HPDE6-E6E7 (cell line): ENCODE data around the gene FLII.

Experiments
- DNase-seq: peaks from one replicate; pipeline ENCODE4 v3.0.0; 2011; ENCODE audit warnings: missing footprints; ENCODE audit errors: extremely low spot score

The FLII gene

DNA sequence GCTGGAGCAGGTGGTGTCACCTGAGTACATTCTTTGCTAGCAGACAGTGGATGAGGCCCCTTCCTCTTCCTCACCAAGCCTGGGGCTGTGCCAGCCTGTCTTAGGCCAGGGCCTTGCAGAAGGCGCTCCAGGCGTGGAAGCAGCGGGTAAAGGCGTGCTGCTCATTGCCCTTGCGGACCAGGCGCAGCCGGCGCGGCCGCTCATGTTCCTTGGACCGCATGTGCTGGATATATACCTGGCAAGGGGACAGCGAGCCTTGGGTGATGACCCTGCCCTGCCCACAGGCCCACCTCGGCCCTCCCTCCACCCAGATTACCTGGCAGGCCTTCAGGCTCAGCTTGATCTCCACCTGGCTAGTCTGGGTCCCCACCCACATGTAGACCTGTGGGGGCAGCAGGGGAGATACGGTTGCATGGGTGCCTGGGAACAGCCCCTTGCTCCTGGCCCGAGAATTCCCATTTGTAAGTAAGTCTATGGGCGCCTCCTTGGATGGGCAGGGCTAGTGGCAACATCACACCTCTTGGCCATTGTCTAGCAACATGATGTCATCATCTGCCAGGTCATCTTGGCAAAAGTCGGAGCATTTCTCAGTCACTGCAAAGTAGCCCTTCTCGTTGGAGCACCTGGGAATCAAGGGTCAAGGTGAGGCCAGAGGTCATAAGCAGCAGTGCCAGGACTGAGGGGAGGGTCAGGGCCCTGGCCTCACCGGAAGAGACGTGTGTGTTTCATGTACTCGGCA, 13.3 kb downstream of the FLII start:
- DNase-seq = no peak

DNA sequence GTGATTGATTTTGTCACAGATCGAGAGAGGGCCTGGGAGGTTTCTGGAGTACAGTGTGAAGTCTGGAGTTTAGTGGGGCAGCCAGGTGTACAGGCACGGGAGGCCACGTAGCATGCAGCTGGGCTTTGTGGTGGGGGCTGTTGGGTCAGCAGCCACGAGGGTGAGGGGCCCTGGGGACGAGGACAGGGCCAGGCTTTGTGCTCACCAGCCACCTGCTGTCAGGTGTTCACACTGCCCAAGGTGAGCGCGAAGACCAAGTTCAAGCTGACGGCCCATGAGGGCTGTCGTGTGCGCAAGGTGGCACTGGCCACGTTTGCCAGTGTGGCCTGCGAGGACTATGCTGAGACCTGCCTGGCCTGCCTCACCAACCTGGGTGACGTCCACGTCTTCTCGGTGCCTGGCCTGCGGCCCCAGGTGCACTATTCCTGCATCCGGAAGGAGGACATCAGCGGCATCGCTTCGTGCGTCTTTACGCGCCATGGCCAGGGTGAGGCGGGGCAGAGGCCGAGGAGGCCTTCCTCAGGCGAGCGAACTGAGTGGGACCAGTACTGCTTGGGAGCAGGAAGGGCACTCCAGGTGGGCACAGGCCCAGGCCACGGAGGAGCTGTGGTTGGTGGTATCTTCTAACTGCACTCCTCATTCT, 17.2 kb downstream of the FLII start:
- DNase-seq = no peak

- no peak for DNase-seq
These were observed 18.1 kb downstream of the FLII start for GRCh38 chr17:18240449-18240848.

- DNase-seq = no peak
These were observed 20.2 kb downstream of the FLII start for GRCh38 chr17:18238299-18238698.

DNA sequence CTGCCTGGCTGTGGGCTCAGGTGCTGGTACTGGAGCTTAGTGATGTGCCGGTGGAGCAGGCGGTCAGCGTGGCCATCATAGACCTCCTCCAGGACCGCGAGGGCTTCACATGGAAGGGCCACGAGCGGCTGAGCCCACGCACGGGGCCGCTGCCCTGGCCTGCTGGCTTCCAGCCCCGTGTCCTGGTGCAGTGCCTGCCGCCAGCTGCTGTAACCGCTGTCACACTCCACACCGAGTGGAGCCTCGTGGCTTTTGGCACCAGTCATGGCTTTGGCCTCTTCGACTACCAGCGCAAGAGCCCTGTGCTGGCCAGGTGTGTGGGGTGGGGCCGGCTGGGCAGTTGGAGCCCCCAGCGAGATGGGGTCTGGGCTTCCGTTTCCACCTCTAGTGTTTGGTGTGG, 21.1 kb downstream of the FLII start:
- no peak for DNase-seq

GRCh38 chr17:18236494-18236893, 22.0 kb downstream of the FLII start:
- no peak for DNase-seq

GRCh38 chr17:18235743-18236256, 22.7 kb downstream of the FLII start:
- peak; percentile 89 for DNase-seq

DNA sequence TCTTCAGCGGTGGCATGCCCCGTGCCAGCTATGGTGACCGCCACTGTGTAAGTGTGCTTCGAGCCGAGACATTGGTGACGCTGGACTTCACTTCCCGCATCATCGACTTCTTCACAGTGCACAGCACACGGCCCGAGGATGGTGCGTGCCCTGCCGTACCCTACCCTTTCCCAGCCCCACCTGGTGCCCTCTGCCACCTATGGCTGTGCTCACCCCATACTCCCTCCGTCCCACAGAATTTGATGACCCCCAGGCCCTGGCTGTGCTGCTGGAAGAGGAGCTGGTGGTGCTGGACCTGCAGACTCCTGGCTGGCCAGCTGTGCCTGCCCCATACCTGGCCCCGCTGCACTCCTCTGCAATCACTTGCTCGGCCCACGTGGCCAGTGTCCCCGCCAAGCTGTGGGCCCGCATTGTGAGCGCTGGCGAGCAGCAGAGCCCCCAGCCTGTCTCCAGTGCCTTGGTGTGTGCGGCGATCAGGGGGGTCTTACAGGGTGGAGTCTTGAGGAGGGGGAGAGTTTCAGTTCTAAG, 23.6 kb downstream of the FLII start:
- DNase-seq = no peak

GRCh38 chr17:18233803-18234518, 24.6 kb downstream of the FLII start:
- no peak for DNase-seq

GRCh38 chr17:18231164-18231563, 27.4 kb downstream of the FLII start:
- no peak for DNase-seq

GRCh38 chr17:18230288-18231141, 28.0 kb downstream of the FLII start:
- no peak for DNase-seq

GRCh38 chr17:18229771-18230170, 28.8 kb downstream of the FLII start:
- no peak for DNase-seq

- no peak for DNase-seq
These were observed 29.3 kb downstream of the FLII start for GRCh38 chr17:18229254-18229653.

- DNase-seq = no peak
These were observed 30.3 kb downstream of the FLII start for GRCh38 chr17:18228176-18228682.

- no peak for DNase-seq
These were observed 30.9 kb downstream of the FLII start for GRCh38 chr17:18227635-18228034.

DNA sequence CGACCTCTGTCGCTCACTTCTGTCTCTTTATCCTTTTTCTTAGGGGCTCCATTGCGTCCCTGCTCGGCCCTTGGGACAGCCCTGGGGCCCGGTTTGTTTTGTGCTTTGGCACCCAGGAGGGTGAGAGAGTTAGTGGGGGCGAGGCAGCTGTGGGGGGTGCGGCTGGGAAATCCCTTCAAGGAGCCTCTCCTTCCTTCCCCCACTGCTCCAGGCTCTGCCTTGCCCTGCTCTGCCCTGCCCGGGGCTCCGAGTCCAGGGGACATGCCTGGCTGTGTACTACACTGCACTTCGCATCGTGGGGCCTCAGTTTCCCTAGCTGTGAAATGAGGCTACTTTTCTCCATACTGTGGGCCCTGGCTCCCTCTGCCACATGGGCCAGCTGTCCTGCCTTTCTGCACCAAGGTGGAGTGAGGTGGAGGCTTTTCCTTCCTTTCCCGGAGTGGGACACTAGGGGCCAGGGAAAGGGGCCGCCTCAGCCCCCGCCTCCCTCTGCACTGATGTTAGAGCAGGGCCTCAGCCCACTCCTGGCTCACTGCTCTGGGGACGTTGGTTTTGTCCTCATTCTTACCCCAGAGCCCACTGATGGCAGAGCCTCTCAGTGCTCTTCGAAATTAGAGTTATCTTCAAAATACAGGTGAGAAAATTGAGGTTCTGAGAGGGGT, 32.1 kb downstream of the FLII start:
- no peak for DNase-seq

DNA sequence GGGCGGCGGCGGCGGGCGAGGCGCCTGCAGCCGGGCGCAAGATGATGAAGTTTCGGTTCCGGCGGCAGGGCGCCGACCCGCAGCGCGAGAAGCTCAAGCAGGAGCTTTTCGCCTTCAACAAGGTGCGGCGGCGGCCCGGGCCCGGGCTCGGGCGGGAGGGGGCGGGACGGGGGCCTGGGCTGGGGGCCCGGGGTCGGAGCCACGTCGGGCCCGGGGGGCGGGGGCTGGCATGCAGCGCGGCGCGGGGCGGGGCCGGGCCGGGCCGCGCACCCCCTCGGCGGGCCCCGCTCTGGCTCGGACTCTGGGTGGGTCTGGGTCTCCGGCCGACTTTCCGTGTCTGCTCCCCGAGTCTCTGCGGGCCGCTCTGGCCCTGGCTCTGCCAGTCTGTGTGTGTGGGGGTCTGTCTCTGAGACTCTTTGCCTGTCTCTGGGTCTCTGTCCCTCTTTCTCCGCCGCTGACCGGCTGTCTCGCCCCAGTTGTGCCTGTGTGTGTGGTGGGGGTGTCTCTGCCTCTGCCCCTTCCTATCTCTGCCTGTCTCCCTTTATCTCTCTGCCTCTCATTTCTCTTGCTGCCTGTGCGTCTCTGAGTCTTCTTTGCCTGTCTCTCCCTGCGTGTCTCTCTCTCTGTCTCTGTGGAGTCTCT, 32.8 kb downstream of the FLII start:
- no peak for DNase-seq

DNA sequence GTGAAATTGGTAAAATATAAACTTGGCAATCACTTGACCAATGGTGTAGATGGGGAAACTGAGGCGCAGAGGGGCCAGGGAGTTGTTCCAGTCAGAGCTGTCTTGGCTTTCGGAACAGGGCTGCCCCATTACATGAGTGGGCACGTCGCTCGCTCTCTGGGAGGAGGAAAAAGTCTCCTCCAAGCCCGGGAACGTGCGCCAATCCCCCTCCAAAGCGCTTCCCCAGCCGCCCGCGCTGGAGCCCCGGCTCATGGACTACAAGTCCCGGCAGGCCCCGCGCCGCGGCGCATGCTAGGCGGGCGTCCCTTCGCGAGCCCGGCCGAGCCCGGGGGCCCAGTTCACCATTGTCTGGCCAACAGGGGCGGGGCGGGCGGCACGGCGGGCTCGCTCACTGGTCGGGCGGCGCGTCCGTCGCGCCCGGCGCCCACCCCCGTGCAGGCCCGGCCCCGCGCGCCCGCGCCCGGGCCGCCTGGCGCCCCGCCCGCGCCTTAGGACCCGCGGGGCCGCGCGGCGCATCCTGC, 33.4 kb downstream of the FLII start, which contains the start of gene LLGL1:
TSS of gene LLGL1 (plus strand) at position 515 of the 521 bp plus-strand sequence. CDS start 48 bp downstream, outside the sequence.
- DNase-seq = peak; percentile 98

- DNase-seq = no peak
These were observed 34.0 kb downstream of the FLII start for GRCh38 chr17:18224387-18225120.
